Mesothelial cell of epicardium (in vitro differentiated cells): ENCODE measurements around the gene CLCN6. TPM values are rescaled to one million over a fixed set of nuclear protein-coding genes. Genes with fewer than 3 reads are reported as not detected.

Source experiments
- DNase-seq, 2 experiments: peaks; one replicate each; pipeline ENCODE4 v3.0.0; 2021; ENCODE audit warnings: low spot score in 2 of 2; ENCODE audit not compliant: unreplicated experiment in 2 of 2
- H3K27ac Mint-ChIP-seq: 2 replicates; pipeline ENCODE4 v1.8.0; 2021; ENCODE audit warnings: mixed read lengths
- H3K27me3 Mint-ChIP-seq: 2 replicates; pipeline ENCODE4 v1.8.0; 2021; ENCODE audit warnings: low read depth, mixed read lengths
- H3K36me3 Mint-ChIP-seq: 2 replicates; pipeline ENCODE4 v1.8.0; 2021; ENCODE audit warnings: mixed read lengths
- H3K4me1 Mint-ChIP-seq: 2 replicates; pipeline ENCODE4 v1.8.0; 2021; ENCODE audit warnings: mixed read lengths
- H3K4me3 Mint-ChIP-seq: 2 replicates; pipeline ENCODE4 v1.8.0; 2021; ENCODE audit warnings: mild to moderate bottlenecking, moderate library complexity, mixed read lengths
- H3K9me3 Mint-ChIP-seq: 2 replicates; pipeline ENCODE4 v1.8.0; 2021; ENCODE audit warnings: mixed read lengths
- CTCF ChIP-seq: fragments of 200-600 bp; sonication (generic); IDR thresholded peaks from one replicate; pipeline ENCODE4 v1.5.0; 2021; ENCODE audit warnings: antibody characterized with exemption; ENCODE audit not compliant: unreplicated experiment
- total RNA-seq: library from RNA; stranded (reverse); gene quantifications from 3 replicates; pipeline ENCODE4 v1.2.1, GENCODE V29; 2021

CLCN6 gene
- total RNA-seq, 1 donor from 2014 or later: 30.3 TPM

GRCh38 chr1:11888206-11888876 lies 82.3 kb downstream of the CLCN6 start:
- Mint-ChIP-seq H3K36me3 (no peaks in the 10 kb centered on the region), H3K27me3 (no peaks in the 10 kb centered on the region), H3K4me1 (peaks cover 2% of the 10 kb centered on the region), H3K9me3 (no peaks in the 10 kb centered on the region), H3K27ac (no peak overlapping the region), H3K4me3 (no peak overlapping the region)
- no peak for DNase-seq
- TF ChIP-seq CTCF: no peak

- no peak overlapping the region for H3K4me3 Mint-ChIP-seq
- TF ChIP-seq CTCF: no peak
- H3K9me3 Mint-ChIP-seq: no peaks in the 10 kb centered on the region
- DNase-seq: no peak
- no peaks in the 10 kb centered on the region for H3K36me3 Mint-ChIP-seq
- peaks cover under 1% of the 10 kb centered on the region for H3K27me3 Mint-ChIP-seq
- no peak overlapping the region for H3K27ac Mint-ChIP-seq
- peaks cover 2% of the 10 kb centered on the region for H3K4me1 Mint-ChIP-seq
These were observed 82.9 kb downstream of the CLCN6 start for GRCh38 chr1:11888877-11889208.

- Mint-ChIP-seq H3K27ac (no peak overlapping the region), H3K36me3 (no peaks in the 10 kb centered on the region), H3K9me3 (no peaks in the 10 kb centered on the region), H3K27me3 (peaks cover 8% of the 10 kb centered on the region), H3K4me1 (peaks cover 2% of the 10 kb centered on the region), H3K4me3 (no peak overlapping the region)
- no peak for TF ChIP-seq CTCF
- no peak for DNase-seq
These were observed 85.6 kb downstream of the CLCN6 start for GRCh38 chr1:11891433-11892186.

Other genes starting within 250 kb of the CLCN6 start
- 2.6 to 3.3 TPM (median 3.1 TPM) in 3 replicates for gene FBXO2, start 151.8 kb upstream of the CLCN6 start, total RNA-seq
- 33.1 to 39.4 TPM (median 37.3 TPM) in 3 replicates for gene FBXO44, start 151.3 kb upstream of the CLCN6 start, total RNA-seq
- gene FBXO6, start 142.0 kb upstream of the CLCN6 start, total RNA-seq: 4.7 to 5.4 TPM (median 4.9 TPM) in 3 replicates
- gene MAD2L2, start 125.0 kb upstream of the CLCN6 start, total RNA-seq: 53.0 to 56.3 TPM (median 56.0 TPM) in 3 replicates
- gene DRAXIN, start 114.5 kb upstream of the CLCN6 start, total RNA-seq: 1.1 to 1.4 TPM (median 1.4 TPM) in 3 replicates
- 25.8 to 29.4 TPM (median 29.0 TPM) in 3 replicates for gene AGTRAP, start 70.1 kb upstream of the CLCN6 start, total RNA-seq
- gene C1orf167, start 44.0 kb upstream of the CLCN6 start, total RNA-seq: 0.18 to 0.20 TPM in 2 of 3 replicates, not detected in the other
- gene MTHFR, start 227 bp upstream of the CLCN6 start, total RNA-seq: 37.7 to 39.6 TPM (median 39.2 TPM) in 3 replicates
- not detected in 3 replicates for gene NPPA, start 41.6 kb downstream of the CLCN6 start, total RNA-seq
- 1.3 to 2.5 TPM (median 2.3 TPM) in 3 replicates for gene NPPB, start 52.8 kb downstream of the CLCN6 start, total RNA-seq
- 37.8 to 39.3 TPM (median 37.8 TPM) in 3 replicates for gene KIAA2013, start 120.2 kb downstream of the CLCN6 start, total RNA-seq
- gene PLOD1, start 128.5 kb downstream of the CLCN6 start, total RNA-seq: 198 to 206 TPM (median 203 TPM) in 3 replicates
- 52.4 to 58.4 TPM (median 53.7 TPM) in 3 replicates for gene MFN2, start 174.3 kb downstream of the CLCN6 start, total RNA-seq
- 31.7 to 37.5 TPM (median 32.0 TPM) in 3 replicates for gene MIIP, start 213.3 kb downstream of the CLCN6 start, total RNA-seq